Islet of Langerhans (tissue), 1 donor: ENCODE data around the gene ABCA13.

Experiments used
- FAIRE-seq: peaks from one replicate; lab custom pipeline; 2011; peaks lifted over from hg19 to GRCh38; lab: Jason Lieb, UNC

Gene ABCA13

GRCh38 chr7:48643431-48644013 is 472.3 kb downstream of the ABCA13 start:
- no peak for FAIRE-seq

- FAIRE-seq: no peak
Measured at GRCh38 chr7:48658138-48658537, 486.9 kb downstream of the ABCA13 start.

- FAIRE-seq: no peak
Measured at GRCh38 chr7:48660306-48660870, 489.1 kb downstream of the ABCA13 start.

- FAIRE-seq: no peak
Measured at GRCh38 chr7:48664241-48664640, 493.0 kb downstream of the ABCA13 start.

GRCh38 chr7:48665353-48666135 is 494.3 kb downstream of the ABCA13 start:
- FAIRE-seq: no peak

GRCh38 chr7:48667407-48667806 is 496.1 kb downstream of the ABCA13 start:
- no peak for FAIRE-seq

GRCh38 chr7:48671656-48672055 is 500.4 kb downstream of the ABCA13 start:
- FAIRE-seq: no peak

GRCh38 chr7:48681006-48681405 is 509.7 kb downstream of the ABCA13 start:
- no peak for FAIRE-seq

GRCh38 chr7:48691788-48692187 is 520.5 kb downstream of the ABCA13 start:
- FAIRE-seq: no peak
